Measurements from ENCODE around the gene HLA-DOB.
"Not testable (repeated sequence)": the region's sequence is repeated elsewhere in the genome, so short reads cannot be mapped to it uniquely, and the experiment has no call there.

The HLA-DOB gene

GRCh38 chr6:32807020-32807580 lies 9.7 kb downstream of the HLA-DOB start:
- no peak for DNase-seq

DNA sequence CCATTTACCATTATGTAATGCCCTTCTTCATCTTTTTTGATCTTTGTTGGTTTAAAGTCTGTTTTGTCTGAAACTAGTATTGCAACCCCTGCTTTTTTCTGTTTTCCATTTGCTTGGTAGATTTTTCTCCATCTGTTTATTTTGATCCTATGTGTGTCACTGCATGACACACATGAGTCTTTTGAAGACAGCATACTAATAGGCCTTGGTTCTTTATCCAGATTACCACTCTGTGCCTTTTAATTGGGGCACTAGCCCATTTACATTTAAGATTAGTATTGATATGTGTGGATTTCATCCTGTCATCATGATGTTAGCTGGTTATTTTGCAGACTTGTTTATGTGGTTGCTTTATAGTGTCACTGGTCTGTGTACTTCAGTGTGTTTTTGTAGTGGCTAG lies 11.4 kb downstream of the HLA-DOB start:
- DNase-seq = not testable (repeated sequence)

DNA sequence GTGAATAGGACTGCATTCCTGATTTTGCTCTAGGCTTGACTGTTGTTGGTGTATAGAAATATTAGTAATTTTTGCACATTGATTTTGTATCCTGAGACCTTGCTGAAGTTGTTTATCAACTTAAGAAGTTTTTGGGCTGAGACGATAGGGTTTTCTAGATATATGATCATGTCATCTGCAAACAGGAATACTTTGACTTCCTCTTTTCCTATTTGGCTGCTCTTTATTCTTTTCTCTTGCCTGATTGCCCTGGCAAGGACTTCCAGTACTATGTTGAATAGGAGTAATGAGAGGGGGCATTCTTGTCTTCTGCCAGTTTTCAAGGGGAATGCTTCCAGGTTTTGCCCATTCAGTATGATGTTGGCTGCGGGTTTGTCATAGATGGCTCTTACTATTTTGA lies 13.4 kb downstream of the HLA-DOB start:
- DNase-seq = no peak

DNA sequence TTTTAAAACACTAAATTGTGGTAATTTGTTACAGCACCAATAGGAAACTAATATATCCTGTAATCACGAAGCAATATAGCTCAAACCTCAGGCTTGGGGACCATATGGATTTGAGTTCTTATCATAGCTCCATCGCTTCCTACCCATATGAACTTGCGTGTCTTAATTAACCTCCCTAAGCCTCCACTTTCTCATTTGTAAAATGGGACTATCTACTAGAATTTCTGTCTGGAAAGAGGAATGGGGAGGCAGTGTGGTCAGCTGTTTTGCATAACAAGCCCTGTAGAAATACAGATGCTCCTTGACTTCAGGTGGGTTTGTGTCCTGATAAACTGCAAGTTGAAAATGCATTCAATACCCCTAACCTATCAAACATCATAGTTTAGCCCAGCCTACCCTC lies 17.1 kb downstream of the HLA-DOB start:
- no peak for DNase-seq

GRCh38 chr6:32799168-32799567 lies 17.6 kb downstream of the HLA-DOB start:
- DNase-seq = no peak

DNA sequence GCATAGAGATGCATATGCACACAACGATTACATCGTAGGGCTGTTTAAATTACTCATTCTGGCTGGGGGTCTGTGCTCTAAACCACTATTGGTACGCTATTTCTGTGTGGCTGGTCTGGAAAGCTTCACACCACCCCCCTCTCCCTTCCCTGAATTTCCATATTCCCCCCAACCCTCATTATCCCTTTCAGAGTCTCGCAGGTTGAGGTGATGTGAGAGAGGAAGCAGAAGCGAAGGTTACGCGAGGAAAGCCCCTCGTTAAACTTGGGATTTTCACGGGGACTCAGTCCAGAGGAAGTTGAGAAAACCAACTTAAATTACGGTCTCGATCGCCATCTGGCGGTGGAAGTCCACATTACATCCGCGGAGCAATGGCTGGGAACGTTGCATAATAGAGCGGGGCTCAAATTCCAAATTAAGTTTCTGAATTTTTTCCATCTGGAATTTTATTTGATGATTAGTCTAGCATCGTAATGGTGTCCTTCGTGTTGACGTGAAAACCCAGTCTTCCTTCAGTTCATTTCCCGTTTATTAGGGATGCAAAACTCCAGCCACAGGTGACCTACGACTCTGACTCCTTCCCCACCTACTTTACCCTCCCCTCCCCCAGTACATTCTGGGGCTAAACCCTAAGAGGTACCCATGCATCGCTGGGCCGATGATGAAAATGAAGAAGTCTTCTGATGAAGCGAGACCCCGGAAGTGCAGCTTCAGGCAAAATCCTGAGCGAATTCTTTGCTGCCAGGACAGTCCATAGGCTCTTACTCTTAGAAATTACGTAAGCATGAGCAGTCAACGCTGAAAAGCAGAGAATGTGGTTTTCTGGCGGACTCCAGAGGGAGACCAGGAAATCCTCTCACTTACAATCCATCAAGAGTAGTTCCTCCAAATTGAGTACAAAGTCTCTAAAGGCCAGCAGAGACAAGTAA lies 19.7 kb downstream of the HLA-DOB start:
- DNase-seq = peak; percentile 58

DNA sequence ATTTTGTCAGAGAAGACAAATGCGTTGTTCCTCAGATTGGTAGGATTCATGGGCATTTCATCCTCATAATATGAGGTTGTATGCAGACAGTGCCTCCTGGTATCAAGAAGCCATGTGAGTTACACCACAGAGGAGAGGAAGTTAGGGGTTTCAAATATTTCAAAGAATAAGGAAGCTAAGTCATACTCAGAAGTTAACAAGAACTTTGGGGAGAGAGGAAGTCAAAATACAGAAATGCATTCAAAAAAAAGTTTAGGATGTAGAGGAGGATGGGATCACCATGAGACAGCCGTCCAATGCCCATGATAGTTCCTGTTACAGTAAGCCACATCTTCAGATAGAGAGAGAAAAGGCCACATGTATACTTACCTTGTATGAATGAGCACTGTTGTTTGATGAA lies 22.3 kb downstream of the HLA-DOB start:
- no peak for DNase-seq

DNA sequence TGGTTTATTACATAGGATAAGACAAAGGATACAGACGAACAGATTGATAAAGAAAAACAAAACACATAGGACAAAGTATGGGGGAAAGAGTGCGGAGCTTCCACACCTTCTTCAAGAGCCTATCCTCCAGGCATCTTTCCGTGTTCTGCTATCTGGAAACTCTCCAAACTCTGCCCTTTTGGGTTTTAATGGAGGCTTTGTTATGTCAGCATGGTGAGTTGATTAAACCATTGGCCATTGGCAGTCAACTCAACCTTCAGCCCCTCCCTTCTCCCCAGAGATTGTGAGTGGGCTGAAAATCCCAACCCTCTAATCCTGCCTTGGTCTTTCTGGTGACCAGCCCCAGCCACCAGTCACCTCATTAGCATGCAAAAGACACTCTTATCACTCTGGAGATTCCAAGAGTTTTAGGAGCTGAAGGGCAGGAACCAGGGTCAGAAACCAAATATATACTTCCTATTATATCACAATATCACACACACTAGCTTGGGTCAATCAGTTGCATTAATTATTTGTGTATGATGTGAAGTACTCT lies 23.8 kb downstream of the HLA-DOB start:
- no peak for DNase-seq

DNA sequence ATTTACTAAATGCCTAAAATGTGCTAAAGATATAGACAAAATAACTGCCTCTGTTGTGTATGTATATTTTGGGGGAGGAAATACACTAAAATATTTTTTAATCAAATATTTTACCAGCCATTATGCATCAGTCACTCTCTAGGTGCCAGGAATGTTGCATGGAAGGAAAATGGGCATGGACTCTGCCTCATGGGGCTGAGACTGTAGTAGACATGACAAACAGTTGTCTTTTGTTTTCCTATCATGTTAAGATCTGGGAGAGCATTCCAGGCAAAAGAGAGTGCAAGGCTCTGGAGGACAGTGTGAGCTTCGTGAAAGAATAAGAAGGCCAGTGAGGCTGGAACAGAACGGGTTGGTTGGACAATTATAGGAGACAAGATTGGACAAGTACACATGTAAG lies 26.5 kb downstream of the HLA-DOB start:
- DNase-seq = no peak

DNA sequence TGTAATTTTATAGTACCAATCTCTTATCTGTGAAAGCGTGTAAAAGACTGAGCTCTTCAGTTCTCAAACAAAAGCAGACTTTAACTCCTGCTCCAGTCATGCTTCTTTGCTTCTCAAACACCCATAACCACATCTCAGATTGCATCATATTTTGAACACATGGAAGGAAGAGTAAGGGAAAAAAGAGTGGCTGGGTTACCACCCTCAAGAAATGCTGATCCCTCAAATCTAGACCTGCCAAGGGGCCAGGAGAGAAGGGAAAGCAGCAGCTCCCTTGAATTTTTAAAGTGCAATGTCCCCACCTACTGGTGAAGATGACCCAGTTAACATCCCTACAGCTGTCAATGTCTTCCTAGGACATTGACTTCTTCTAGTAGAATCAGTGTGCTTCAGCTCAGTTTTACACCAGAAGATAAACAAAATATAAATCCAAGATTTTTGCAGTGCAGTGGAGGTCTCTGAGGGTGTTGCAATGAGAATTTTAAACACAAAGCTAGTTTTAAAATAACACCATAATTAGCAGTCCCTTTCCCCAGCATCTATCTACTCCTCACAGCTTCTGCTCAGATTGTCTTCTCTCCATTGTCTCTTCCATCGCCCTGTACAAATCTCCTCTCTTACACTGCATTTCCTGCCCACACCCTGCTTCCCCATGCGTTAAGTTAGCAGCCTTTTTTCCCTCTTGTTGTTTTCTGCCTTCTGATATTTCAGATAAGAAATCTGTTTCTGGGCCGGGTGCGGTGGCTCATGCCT lies 30.8 kb downstream of the HLA-DOB start:
- DNase-seq = peak; percentile 27

DNA sequence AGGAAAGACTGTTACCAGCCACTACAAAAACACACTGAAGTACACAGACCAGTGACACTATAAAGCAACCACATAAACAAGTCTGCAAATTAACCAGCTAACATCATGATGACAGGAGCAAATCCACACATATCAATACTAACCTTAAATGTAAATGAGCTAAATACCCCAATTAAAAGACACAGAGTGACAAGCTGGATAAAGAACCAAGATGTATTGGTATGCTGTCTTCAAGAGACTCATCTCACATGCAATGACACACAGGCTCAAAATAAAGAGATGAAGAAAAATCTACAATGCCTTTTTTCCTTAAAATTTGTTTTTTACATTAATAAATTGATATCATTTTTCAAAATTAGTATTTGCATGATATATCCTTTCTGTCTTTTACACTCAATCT lies 33.9 kb downstream of the HLA-DOB start:
- DNase-seq = not testable (repeated sequence)

GRCh38 chr6:32779036-32779435 lies 37.8 kb downstream of the HLA-DOB start:
- no peak for DNase-seq

DNA sequence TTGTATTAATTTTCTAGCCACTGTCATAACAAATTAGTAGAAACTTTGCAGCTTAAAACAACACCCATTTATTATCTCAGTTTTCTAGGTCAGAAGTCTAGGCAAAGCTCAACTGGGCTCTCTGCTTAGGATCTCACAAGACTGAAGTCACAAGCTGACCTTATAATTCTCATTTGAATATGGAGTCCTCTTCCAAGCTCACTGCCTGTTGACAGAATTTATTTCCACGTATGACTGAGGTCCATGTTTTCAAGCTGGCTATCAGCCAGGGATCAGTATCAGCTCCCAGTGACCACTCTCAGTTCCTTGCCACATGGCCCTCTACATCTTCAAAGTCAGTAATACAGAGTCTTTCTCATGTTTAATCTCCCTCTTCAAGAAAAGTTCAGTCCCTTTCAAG lies 41.7 kb downstream of the HLA-DOB start:
- DNase-seq = no peak

- no peak for DNase-seq
Measured at GRCh38 chr6:32774426-32774825, 42.4 kb downstream of the HLA-DOB start.

DNA sequence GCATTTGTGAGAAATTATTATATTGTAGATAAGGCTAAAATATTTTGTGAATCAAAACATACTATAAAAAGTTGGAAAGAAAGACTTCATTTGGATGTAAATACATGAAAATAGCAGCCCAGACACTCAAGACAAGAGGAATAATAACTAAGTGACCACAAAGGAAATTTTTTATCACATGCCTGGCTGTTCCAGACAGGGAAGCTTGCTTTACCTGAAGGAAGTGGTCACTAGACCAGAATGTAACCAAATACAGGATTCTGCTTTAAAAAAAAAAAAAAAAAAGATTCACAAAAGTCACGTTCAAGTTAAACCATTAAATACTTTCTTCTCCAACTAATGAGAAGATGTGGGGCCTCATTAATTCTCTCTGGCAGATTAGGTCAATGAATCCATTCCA lies 44.1 kb downstream of the HLA-DOB start:
- DNase-seq = no peak

DNA sequence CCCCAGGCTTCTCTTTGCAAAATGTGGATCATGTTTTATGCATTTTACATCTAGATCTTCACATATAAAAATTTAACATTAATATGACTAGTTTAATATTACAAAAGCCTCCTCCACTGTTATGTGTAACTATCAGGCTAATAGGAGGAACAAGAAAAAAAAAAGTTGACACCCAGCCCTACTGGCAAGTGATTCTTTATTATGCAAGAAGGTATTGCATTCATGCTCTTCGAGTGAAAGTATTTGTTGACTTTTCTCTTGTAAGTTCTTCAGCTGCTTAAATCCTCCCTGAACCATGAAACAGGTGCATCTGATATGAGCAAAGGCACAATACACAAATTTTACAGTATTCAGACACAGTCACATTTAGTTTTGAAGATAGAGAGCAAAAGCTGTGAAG lies 52.8 kb downstream of the HLA-DOB start:
- DNase-seq = no peak

DNA sequence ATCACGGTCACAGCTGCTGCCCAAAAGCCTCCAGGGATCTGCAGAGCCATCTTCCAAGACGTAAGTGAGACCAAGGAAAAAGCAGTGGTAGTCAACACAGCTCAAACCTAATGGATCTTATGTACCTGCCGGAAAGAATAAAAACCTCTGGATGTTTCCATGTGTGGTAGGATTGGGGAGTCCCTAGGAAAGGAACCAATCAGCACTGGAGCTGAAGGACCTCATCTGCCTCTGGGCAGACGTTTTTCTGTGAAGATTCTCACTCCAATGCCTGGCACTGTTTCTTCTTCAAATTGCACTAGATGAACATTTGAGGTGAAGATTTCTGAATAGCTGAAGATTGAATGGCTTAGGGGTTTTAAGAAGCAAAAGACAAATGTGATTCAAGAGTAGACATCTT lies 53.4 kb downstream of the HLA-DOB start, which contains the start of gene HLA-DQB2:
HLA-DQB2 (minus strand) TSS at position 112 of the 400 bp plus-strand sequence; CDS start at position 50, 62 bp downstream.
- DNase-seq = peak; percentile 4
